H9 (cell line): ENCODE measurements around the gene LRCH1. TPM values are rescaled to one million over a fixed set of nuclear protein-coding genes. Genes with fewer than 3 reads are reported as not detected.

Experiments
- DNase-seq: peaks from one replicate; pipeline ENCODE4 v3.0.0-alpha.2; 2017
- H2AFZ ChIP-seq: one replicate; pipeline ENCODE4 v1.6.1; 2013; ENCODE audit warnings: mild to moderate bottlenecking, low read length, control low read depth, moderate library complexity
- H2AK5ac ChIP-seq: 2 replicates; pipeline ENCODE4 v1.6.1; 2013; ENCODE audit warnings: low read length, control low read depth, mixed read lengths; ENCODE audit not compliant: insufficient read length
- H2BK120ac ChIP-seq: one replicate; pipeline ENCODE4 v1.6.1; 2013; ENCODE audit warnings: low read depth, mild to moderate bottlenecking, low read length, control low read depth, inconsistent platforms; ENCODE audit not compliant: poor library complexity, severe bottlenecking
- H2BK12ac ChIP-seq: 2 replicates; pipeline ENCODE4 v1.6.1; 2013; ENCODE audit warnings: low read length, control low read depth, mixed read lengths, low read depth; ENCODE audit not compliant: insufficient read length
- H2BK15ac ChIP-seq: 2 replicates; pipeline ENCODE4 v1.6.1; 2013; ENCODE audit warnings: low read depth, low read length, control low read depth
- H2BK20ac ChIP-seq: one replicate; pipeline ENCODE4 v1.6.1; 2013; ENCODE audit warnings: low read depth, mild to moderate bottlenecking, low read length, control low read depth, inconsistent platforms; ENCODE audit not compliant: poor library complexity, severe bottlenecking
- H2BK5ac ChIP-seq: 2 replicates; pipeline ENCODE4 v1.6.1; 2013; ENCODE audit warnings: low read length, control low read depth, mixed read lengths; ENCODE audit not compliant: insufficient read length
- H3K14ac ChIP-seq: 2 replicates; pipeline ENCODE4 v1.6.1; 2013; ENCODE audit warnings: low read length, control low read depth; ENCODE audit not compliant: insufficient read depth
- H3K18ac ChIP-seq: 2 replicates; pipeline ENCODE4 v1.6.1; 2013; ENCODE audit warnings: low read depth, mild to moderate bottlenecking, mixed read lengths, low read length, control low read depth; ENCODE audit not compliant: insufficient read length
- H3K23ac ChIP-seq: 2 replicates; pipeline ENCODE4 v1.6.1; 2013; ENCODE audit warnings: low read length, control low read depth, mixed read lengths, low read depth; ENCODE audit not compliant: insufficient read length
- H3K23me2 ChIP-seq: 2 replicates; pipeline ENCODE4 v1.6.1; 2013; ENCODE audit warnings: low read depth, mild to moderate bottlenecking, mixed read lengths, low read length, control low read depth; ENCODE audit not compliant: insufficient read length, poor library complexity, severe bottlenecking
- H3K27ac ChIP-seq: 2 replicates; pipeline ENCODE4 v1.5.1; 2013; ENCODE audit warnings: low read length, control low read depth, mixed read lengths, low read depth; ENCODE audit not compliant: insufficient read length
- H3K27me3 ChIP-seq: 2 replicates; pipeline ENCODE4 v1.6.1; 2013; ENCODE audit warnings: low read length, control low read depth, inconsistent platforms; ENCODE audit not compliant: insufficient read depth
- H3K4ac ChIP-seq: 2 replicates; pipeline ENCODE4 v1.6.1; 2013; ENCODE audit warnings: low read depth, mild to moderate bottlenecking, control low read depth, inconsistent platforms, low read length, moderate library complexity
- H3K4me1 ChIP-seq: 2 replicates; pipeline ENCODE4 v1.6.1; 2013; ENCODE audit warnings: low read length, control low read depth, inconsistent platforms; ENCODE audit not compliant: insufficient read depth
- H3K4me2 ChIP-seq: 2 replicates; pipeline ENCODE4 v1.6.1; 2013; ENCODE audit warnings: low read length, control low read depth, mixed read lengths; ENCODE audit not compliant: insufficient read length, insufficient read depth
- H3K56ac ChIP-seq: 2 replicates; pipeline ENCODE4 v1.6.1; 2013; ENCODE audit warnings: low read depth, mild to moderate bottlenecking, mixed read lengths, low read length, control low read depth; ENCODE audit not compliant: insufficient read length
- H3K79me1 ChIP-seq: 2 replicates; pipeline ENCODE4 v1.6.1; 2013; ENCODE audit warnings: low read depth, mild to moderate bottlenecking, moderate library complexity, low read length, control low read depth, inconsistent platforms; ENCODE audit not compliant: insufficient read depth, poor library complexity, severe bottlenecking
- H3K79me2 ChIP-seq: 2 replicates; pipeline ENCODE4 v1.6.1; 2013; ENCODE audit warnings: low read length, control low read depth, inconsistent platforms; ENCODE audit not compliant: insufficient read depth
- H3K9ac ChIP-seq: 2 replicates; pipeline ENCODE4 v1.6.1; 2013; ENCODE audit warnings: low read length, control low read depth, mixed read lengths; ENCODE audit not compliant: insufficient read length; ENCODE audit errors: extremely low read depth
- H3K9me3 ChIP-seq: one replicate; pipeline ENCODE4 v1.6.1; 2013; ENCODE audit warnings: low read depth, low read length, inconsistent platforms; ENCODE audit not compliant: control insufficient read depth
- H3T11ph ChIP-seq: one replicate; pipeline ENCODE4 v1.6.1; 2013; ENCODE audit warnings: mild to moderate bottlenecking, low read length, control low read depth, inconsistent platforms
- H4K20me1 ChIP-seq: one replicate; pipeline ENCODE4 v1.6.1; 2013; ENCODE audit not compliant: control insufficient read depth, insufficient read length, insufficient read depth
- H4K5ac ChIP-seq: 2 replicates; pipeline ENCODE4 v1.6.1; 2013; ENCODE audit warnings: low read depth, mild to moderate bottlenecking, mixed read lengths, low read length, control low read depth; ENCODE audit not compliant: insufficient read length
- H4K8ac ChIP-seq: replicated peaks from 2 replicates; pipeline ENCODE4 v1.6.1; 2013; ENCODE audit warnings: low read length, control low read depth, mixed read lengths, low read depth; ENCODE audit not compliant: insufficient read length
- H4K91ac ChIP-seq: 2 replicates; pipeline ENCODE4 v1.6.1; 2013; ENCODE audit warnings: low read depth, mild to moderate bottlenecking, moderate library complexity, mixed read lengths, low read length, control low read depth; ENCODE audit not compliant: insufficient read length
- H3K27ac Mint-ChIP-seq, 3 experiments: 2 replicates in 2 of 3; 3 replicates in 1 of 3; pipeline ENCODE4 v1.8.0; 2020 to 2021; ENCODE audit warnings: mixed read lengths in 3 of 3, mild to moderate bottlenecking in 1 of 3, moderate library complexity in 1 of 3
- H3K27me3 Mint-ChIP-seq: 2 replicates; pipeline ENCODE4 v1.8.0; 2021; ENCODE audit warnings: low read depth, mild to moderate bottlenecking, moderate library complexity, mixed read lengths
- H3K36me3 Mint-ChIP-seq, 3 experiments: 2 replicates in 2 of 3; 3 replicates in 1 of 3; pipeline ENCODE4 v1.8.0; 2020 to 2021; ENCODE audit warnings: low read depth in 3 of 3, mixed read lengths in 3 of 3; ENCODE audit not compliant: insufficient read depth in 1 of 3
- H3K4me1 Mint-ChIP-seq, 2 experiments: 2 replicates each; pipeline ENCODE4 v1.8.0; 2020; ENCODE audit warnings: mixed read lengths in 2 of 2
- H3K4me3 Mint-ChIP-seq, 2 experiments: 2 replicates in 1 of 2; 3 replicates in 1 of 2; pipeline ENCODE4 v1.8.0; 2020 to 2021; ENCODE audit warnings: mild to moderate bottlenecking in 2 of 2, mixed read lengths in 2 of 2, moderate library complexity in 1 of 2
- H3K9me3 Mint-ChIP-seq, 2 experiments: 2 replicates in 1 of 2; 3 replicates in 1 of 2; pipeline ENCODE4 v1.8.0; 2020; ENCODE audit warnings: mild to moderate bottlenecking in 2 of 2, mixed read lengths in 2 of 2, moderate library complexity in 1 of 2
- WGBS: extraction: QIAGEN DNeasy Blood & Tissue Kit; methylation state at CpG from one replicate; pipeline ENCODE4 v1.1.7; 2013; ENCODE audit warnings: missing lambda C conversion rate, low lambda C conversion rate, mixed read lengths; ENCODE audit not compliant: insufficient read length; ENCODE audit errors: extremely low coverage; 5-methylcytosine and 5-hydroxymethylcytosine counted together
- total RNA-seq: library from RNA; stranded (reverse); gene quantifications from 2 replicates; pipeline ENCODE4 v1.2.1, GENCODE V29; 2021
- TF ChIP-seq, protein P1 (sequence below): fragments of 200-600 bp; sonication (generic); conservative IDR thresholded peaks from 3 replicates; pipeline ENCODE4 v1.8.0; 2021; ENCODE audit warnings: antibody characterized with exemption, mild to moderate bottlenecking

Gene LRCH1
- total RNA-seq, 1 experiment from 2014 or later, result 8.0 TPM

- WGBS, result no CpG with 5 or more reads among the region's 34 CpGs
- H3K27me3 ChIP-seq, result peaks cover 4% of the 10 kb centered on the region; the same call in 1 of the 2 replicates
- peaks cover 17 to 22% of the 10 kb centered on the region in 2 experiments for H3K4me1 Mint-ChIP-seq
- H3K79me2 ChIP-seq, result peaks cover 13% of the 10 kb centered on the region; the same call in 1 of the 2 replicates
- H4K91ac ChIP-seq, result no peak overlapping the region
- no peaks in the 10 kb centered on the region for H4K20me1 ChIP-seq
- peaks cover 2% of the 10 kb centered on the region for H3K79me1 ChIP-seq
- H3K27ac Mint-ChIP-seq, result peak overlapping the region in 1 of 3 experiments; percentile 84; a peak in 1 of 7 replicates
- TF ChIP-seq, protein P1, sequence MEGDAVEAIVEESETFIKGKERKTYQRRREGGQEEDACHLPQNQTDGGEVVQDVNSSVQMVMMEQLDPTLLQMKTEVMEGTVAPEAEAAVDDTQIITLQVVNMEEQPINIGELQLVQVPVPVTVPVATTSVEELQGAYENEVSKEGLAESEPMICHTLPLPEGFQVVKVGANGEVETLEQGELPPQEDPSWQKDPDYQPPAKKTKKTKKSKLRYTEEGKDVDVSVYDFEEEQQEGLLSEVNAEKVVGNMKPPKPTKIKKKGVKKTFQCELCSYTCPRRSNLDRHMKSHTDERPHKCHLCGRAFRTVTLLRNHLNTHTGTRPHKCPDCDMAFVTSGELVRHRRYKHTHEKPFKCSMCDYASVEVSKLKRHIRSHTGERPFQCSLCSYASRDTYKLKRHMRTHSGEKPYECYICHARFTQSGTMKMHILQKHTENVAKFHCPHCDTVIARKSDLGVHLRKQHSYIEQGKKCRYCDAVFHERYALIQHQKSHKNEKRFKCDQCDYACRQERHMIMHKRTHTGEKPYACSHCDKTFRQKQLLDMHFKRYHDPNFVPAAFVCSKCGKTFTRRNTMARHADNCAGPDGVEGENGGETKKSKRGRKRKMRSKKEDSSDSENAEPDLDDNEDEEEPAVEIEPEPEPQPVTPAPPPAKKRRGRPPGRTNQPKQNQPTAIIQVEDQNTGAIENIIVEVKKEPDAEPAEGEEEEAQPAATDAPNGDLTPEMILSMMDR, result no peak
- H4K5ac ChIP-seq, result no peak overlapping the region
- no peaks in the 10 kb centered on the region for H3K9me3 Mint-ChIP-seq
- peak overlapping the region; percentile 70 for H3K4me2 ChIP-seq
- H3T11ph ChIP-seq, result no peak overlapping the region
- H3K27me3 Mint-ChIP-seq, result peaks cover 15% of the 10 kb centered on the region
- peak overlapping the region; percentile 56 for H3K9ac ChIP-seq
- H2BK120ac ChIP-seq, result no peak overlapping the region
- H4K8ac ChIP-seq, result no peak overlapping the region
- H2AK5ac ChIP-seq, result no peak overlapping the region
- no peak overlapping the region for H3K27ac ChIP-seq
- no peak overlapping the region for H2AFZ ChIP-seq
- no peak overlapping the region for H3K23ac ChIP-seq
- no peak overlapping the region for H2BK12ac ChIP-seq
- H3K4ac ChIP-seq, result no peak overlapping the region
- no peak overlapping the region for H3K56ac ChIP-seq
- H2BK20ac ChIP-seq, result no peak overlapping the region
- DNase-seq, result no peak
- no peaks in the 10 kb centered on the region for H3K9me3 ChIP-seq
- H3K14ac ChIP-seq, result peak overlapping the region; percentile 51
- peaks cover 17% of the 10 kb centered on the region for H3K23me2 ChIP-seq
- H3K4me3 Mint-ChIP-seq, result peak overlapping the region; percentile 85 to 92
- H3K36me3 Mint-ChIP-seq, result no peaks in the 10 kb centered on the region
- H2BK5ac ChIP-seq, result no peak overlapping the region
- H3K18ac ChIP-seq, result peak overlapping the region; percentile 39
- no peak overlapping the region for H2BK15ac ChIP-seq
- H3K4me1 ChIP-seq, result 0 out of 2 replicates have a peak, but pooled peaks cover 1% of the 10 kb centered on the region
Observed at GRCh38 chr13:46553521-46553885, 533 bp downstream of the LRCH1 start.
